Measurements from ENCODE around the gene FFAR2. TPM values are rescaled to one million over a fixed set of nuclear protein-coding genes. Genes with fewer than 3 reads are reported as not detected.
"Not testable (repeated sequence)": the region's sequence is repeated elsewhere in the genome, so short reads cannot be mapped to it uniquely, and the experiment has no call there.

The FFAR2 gene
- total RNA-seq, 2 experiments from 2014 or later, result not detected

GRCh38 chr19:35410487-35410886, 37.6 kb upstream of the FFAR2 start:
- no peaks in the 10 kb centered on the region for H3K9me3 Mint-ChIP-seq (ENCODE audit: insufficient read depth)
- peaks cover 24% of the 10 kb centered on the region for H3K27me3 Mint-ChIP-seq (ENCODE audit: low read depth)
- ATAC-seq (no peak), DNase-seq (no peak)
- H3K27ac Mint-ChIP-seq, result no peak overlapping the region
- H3K4me3 Mint-ChIP-seq, result no peak overlapping the region
- no peaks in the 10 kb centered on the region for H3K4me1 Mint-ChIP-seq (ENCODE audit: low read depth)
- ChIA-PET POLR2A (no interaction called here), CTCF (no interaction called here)
- no peaks in the 10 kb centered on the region for H3K36me3 Mint-ChIP-seq (ENCODE audit: low read depth)

DNA sequence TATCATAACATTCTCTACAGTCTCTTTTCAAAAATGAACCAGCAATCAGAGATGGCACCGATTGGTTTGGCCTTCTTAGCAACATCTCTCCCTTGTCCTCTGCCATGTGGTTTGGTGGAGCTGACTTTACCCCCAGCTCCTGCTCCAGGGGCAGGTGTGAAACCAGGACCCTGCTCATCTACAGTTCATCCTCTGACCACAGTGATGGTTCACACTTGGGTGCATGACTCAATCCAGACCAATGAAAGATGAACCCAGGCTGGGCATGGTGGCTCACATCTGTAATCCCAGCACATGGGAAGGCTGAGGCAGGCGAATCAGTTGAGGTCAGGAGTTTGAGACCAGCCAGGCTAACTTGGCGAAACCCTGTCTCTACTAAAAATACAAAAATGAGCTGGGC, 33.6 kb upstream of the FFAR2 start:
- Mint-ChIP-seq H3K4me1 (ENCODE audit: low read depth) (no peaks in the 10 kb centered on the region), H3K27me3 (ENCODE audit: low read depth) (peaks cover 40% of the 10 kb centered on the region), H3K4me3 (no peak overlapping the region), H3K9me3 (ENCODE audit: insufficient read depth) (no peaks in the 10 kb centered on the region), H3K36me3 (ENCODE audit: low read depth) (no peaks in the 10 kb centered on the region), H3K27ac (no peak overlapping the region)
- ATAC-seq (no peak), DNase-seq (no peak)
- POLR2A ChIA-PET, result no interaction called here
- CTCF ChIA-PET, result interaction anchor here (0.9 kb wide), 2 partner anchors 48 to 81 kb away, joined by 3 to 5 read pairs; no protein-coding TSS in a partner anchor

GRCh38 chr19:35416331-35416730, 31.7 kb upstream of the FFAR2 start:
- no peaks in the 10 kb centered on the region for H3K9me3 Mint-ChIP-seq (ENCODE audit: insufficient read depth)
- H3K36me3 Mint-ChIP-seq (ENCODE audit: low read depth), result no peaks in the 10 kb centered on the region
- no peak overlapping the region for H3K27ac Mint-ChIP-seq
- no peaks in the 10 kb centered on the region for H3K4me1 Mint-ChIP-seq (ENCODE audit: low read depth)
- H3K27me3 Mint-ChIP-seq (ENCODE audit: low read depth), result peaks cover 31% of the 10 kb centered on the region
- no peak for ATAC-seq
- ChIA-PET POLR2A (no interaction called here), CTCF (no interaction called here)
- DNase-seq, result no peak
- H3K4me3 Mint-ChIP-seq, result no peak overlapping the region

DNA sequence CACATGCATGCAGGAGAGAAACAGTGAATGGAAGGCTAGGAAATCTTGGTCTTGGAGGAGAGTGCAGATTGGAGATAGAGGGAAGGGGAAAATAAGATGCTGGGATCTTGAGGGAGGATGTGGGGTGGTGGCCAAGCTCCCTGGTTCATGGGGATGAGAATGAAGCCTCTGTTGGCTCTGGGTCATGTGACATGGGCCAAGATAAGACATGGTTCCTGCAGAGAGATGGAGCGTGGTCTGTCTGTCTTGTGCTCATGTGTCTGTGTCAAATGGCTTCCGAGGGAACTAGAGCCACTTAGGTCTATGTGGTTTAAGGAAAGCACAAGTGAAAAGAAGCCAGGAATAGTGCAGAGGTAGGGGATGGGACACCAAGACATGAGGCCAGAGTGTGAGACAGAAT, 30.8 kb upstream of the FFAR2 start:
- Mint-ChIP-seq H3K9me3 (ENCODE audit: insufficient read depth) (no peaks in the 10 kb centered on the region), H3K4me1 (ENCODE audit: low read depth) (no peaks in the 10 kb centered on the region), H3K36me3 (ENCODE audit: low read depth) (no peaks in the 10 kb centered on the region), H3K4me3 (no peak overlapping the region), H3K27ac (no peak overlapping the region), H3K27me3 (ENCODE audit: low read depth) (peaks cover 27% of the 10 kb centered on the region)
- no peak for DNase-seq
- POLR2A ChIA-PET, result no interaction called here
- ATAC-seq, result no peak
- CTCF ChIA-PET, result interaction anchor here (1.2 to 2.5 kb wide), 2 partner anchors 51 to 78 kb away, joined by 4 to 6 read pairs; no protein-coding TSS in a partner anchor

DNA sequence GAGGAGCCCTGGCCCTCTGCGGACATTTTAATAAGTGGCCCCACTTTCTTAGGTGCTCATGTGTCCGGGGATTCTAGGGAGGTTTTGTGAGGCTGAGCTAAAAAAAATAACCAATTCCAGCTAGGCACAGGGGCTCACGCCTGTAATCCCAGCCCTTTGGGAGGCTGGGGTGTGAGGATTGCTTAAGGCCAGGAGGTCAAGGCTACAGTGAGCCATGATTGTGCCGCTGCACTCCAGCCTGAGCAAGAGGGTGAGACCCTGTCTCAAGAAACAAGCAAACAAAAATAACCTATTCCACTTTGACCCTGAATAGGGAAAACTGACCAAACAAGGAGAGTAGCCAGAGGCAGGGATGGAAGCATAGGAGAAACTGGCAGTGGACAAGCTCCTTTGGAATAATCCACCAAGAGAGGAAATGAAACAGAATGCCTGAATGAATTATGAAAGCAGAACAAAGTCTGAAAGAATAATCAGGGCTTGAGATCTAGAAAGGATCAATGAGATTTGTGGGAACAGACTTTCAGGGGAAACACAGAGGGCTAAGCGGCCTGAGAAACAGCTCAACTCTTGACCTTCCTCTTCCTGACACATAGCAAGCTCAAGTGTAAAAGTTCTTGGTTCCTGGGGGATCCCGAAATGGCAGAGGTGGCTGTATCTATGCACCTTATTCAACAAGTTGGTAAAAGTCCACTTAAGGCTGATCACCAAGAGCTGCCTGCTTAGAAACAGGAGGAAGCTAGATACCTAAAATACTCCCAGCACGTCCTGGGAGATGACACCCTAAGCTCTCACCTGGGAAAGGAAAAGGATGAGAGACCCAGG, 30.1 kb upstream of the FFAR2 start:
- H3K27me3 Mint-ChIP-seq (ENCODE audit: low read depth), result peaks cover 27% of the 10 kb centered on the region
- ChIA-PET CTCF (interaction anchor here (1.2 to 2.5 kb wide), 2 partner anchors 50 to 77 kb away, joined by 4 to 6 read pairs; no protein-coding TSS in a partner anchor), POLR2A (no interaction called here)
- H3K27ac Mint-ChIP-seq, result no peak overlapping the region
- no peaks in the 10 kb centered on the region for H3K4me1 Mint-ChIP-seq (ENCODE audit: low read depth)
- ATAC-seq, result no peak
- H3K4me3 Mint-ChIP-seq, result no peak overlapping the region
- no peak for DNase-seq
- no peaks in the 10 kb centered on the region for H3K36me3 Mint-ChIP-seq (ENCODE audit: low read depth)
- H3K9me3 Mint-ChIP-seq (ENCODE audit: insufficient read depth), result no peaks in the 10 kb centered on the region

- H3K27me3 Mint-ChIP-seq (ENCODE audit: low read depth), result peaks cover 27% of the 10 kb centered on the region
- DNase-seq (no peak), ATAC-seq (no peak)
- no peak overlapping the region for H3K27ac Mint-ChIP-seq
- H3K4me3 Mint-ChIP-seq, result no peak overlapping the region
- POLR2A ChIA-PET, result no interaction called here
- H3K36me3 Mint-ChIP-seq (ENCODE audit: low read depth), result no peaks in the 10 kb centered on the region
- no peaks in the 10 kb centered on the region for H3K4me1 Mint-ChIP-seq (ENCODE audit: low read depth)
- no peaks in the 10 kb centered on the region for H3K9me3 Mint-ChIP-seq (ENCODE audit: insufficient read depth)
- CTCF ChIA-PET, result interaction anchor here (2.5 kb wide), 1 partner anchor 49 kb away, joined by 6 read pairs; no protein-coding TSS in a partner anchor
Measured at GRCh38 chr19:35419046-35419445, 29.0 kb upstream of the FFAR2 start.

DNA sequence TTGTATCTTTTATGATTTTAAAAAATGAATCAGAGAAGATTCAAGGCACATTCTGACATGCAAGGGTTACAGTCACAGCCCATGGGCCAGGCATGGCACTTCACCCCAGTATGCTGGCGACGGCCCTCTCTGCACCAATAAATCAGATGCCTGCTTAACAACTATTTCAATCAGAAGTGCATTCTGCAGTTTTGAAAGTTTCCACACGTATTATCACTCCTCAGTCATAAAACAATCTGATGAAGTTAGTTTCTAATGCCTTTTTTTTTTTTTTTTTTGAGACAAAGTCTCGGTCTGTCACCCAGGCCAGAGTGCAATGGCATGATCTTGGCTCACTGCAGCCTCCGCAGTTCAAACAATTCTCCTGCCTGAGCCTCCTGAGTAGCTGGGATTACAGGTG, 28.3 kb upstream of the FFAR2 start:
- no peak overlapping the region for H3K4me3 Mint-ChIP-seq
- ChIA-PET CTCF (interaction anchor here (1.1 to 2.5 kb wide), 2 partner anchors 48 to 49 kb away, joined by 3 to 6 read pairs; no protein-coding TSS in a partner anchor), POLR2A (no interaction called here)
- ATAC-seq (no peak), DNase-seq (no peak)
- H3K4me1 Mint-ChIP-seq (ENCODE audit: low read depth), result no peaks in the 10 kb centered on the region
- H3K9me3 Mint-ChIP-seq (ENCODE audit: insufficient read depth), result no peaks in the 10 kb centered on the region
- H3K27ac Mint-ChIP-seq, result no peak overlapping the region
- H3K36me3 Mint-ChIP-seq (ENCODE audit: low read depth), result no peaks in the 10 kb centered on the region
- peaks cover 25% of the 10 kb centered on the region for H3K27me3 Mint-ChIP-seq (ENCODE audit: low read depth)

- no peaks in the 10 kb centered on the region for H3K4me1 Mint-ChIP-seq (ENCODE audit: low read depth)
- no peak for ATAC-seq
- no peaks in the 10 kb centered on the region for H3K36me3 Mint-ChIP-seq (ENCODE audit: low read depth)
- ChIA-PET CTCF (interaction anchor here (0.9 kb wide), 1 partner anchor 74 kb away, joined by 3 read pairs; no protein-coding TSS in a partner anchor), POLR2A (no interaction called here)
- peaks cover 18% of the 10 kb centered on the region for H3K27me3 Mint-ChIP-seq (ENCODE audit: low read depth)
- no peaks in the 10 kb centered on the region for H3K9me3 Mint-ChIP-seq (ENCODE audit: insufficient read depth)
- no peak for DNase-seq
- no peak overlapping the region for H3K27ac Mint-ChIP-seq
- H3K4me3 Mint-ChIP-seq, result no peak overlapping the region
Measured at GRCh38 chr19:35421362-35421761, 26.7 kb upstream of the FFAR2 start.

DNA sequence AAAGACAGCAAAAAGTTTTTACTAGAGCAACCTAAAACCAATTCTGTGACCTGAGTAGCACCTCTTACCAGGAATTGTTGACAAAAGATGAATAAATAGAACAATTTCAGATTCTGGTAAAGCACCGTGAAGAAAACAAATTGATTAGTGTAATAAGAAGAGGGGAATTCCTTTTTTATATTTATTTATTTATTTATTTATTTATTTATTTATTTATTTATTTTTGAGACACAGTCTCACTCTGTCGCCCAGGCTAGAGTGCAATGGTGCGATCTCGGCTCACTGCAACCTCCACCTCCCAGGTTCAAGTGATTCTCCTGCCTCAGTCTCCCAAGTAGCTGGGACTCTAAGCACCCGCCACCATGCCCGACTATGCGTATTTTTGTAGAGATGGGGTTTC, 24.7 kb upstream of the FFAR2 start:
- DNase-seq; H3K36me3 Mint-ChIP-seq (ENCODE audit: low read depth); H3K27me3 Mint-ChIP-seq (ENCODE audit: low read depth); H3K27ac Mint-ChIP-seq; POLR2A ChIA-PET; H3K4me1 Mint-ChIP-seq (ENCODE audit: low read depth); CTCF ChIA-PET; ATAC-seq; H3K4me3 Mint-ChIP-seq; H3K9me3 Mint-ChIP-seq (ENCODE audit: insufficient read depth): not testable (repeated sequence)

DNA sequence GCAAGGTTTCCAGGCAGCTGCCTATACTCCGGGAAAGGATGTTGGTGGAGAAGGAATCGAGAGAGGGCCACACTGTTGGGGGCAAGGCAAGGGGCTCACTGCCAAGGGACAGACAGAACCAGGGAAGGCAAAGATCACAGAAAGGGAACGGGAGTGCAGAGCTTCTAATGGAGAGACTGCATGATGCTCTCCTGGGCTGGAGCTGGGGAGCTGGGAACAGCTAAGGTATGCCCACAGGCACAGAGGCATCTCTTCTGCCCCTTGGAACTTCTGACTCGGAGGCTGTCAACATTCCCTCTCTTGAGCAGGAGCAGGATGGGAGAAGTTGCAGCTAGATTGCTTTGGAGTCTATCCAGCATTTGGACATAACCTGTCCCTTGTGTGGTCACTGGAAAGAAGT, 22.4 kb upstream of the FFAR2 start:
- ATAC-seq (no peak), DNase-seq (no peak)
- H3K4me3 Mint-ChIP-seq, result no peak overlapping the region
- ChIA-PET CTCF (no interaction called here), POLR2A (no interaction called here)
- H3K27ac Mint-ChIP-seq, result no peak overlapping the region
- H3K4me1 Mint-ChIP-seq (ENCODE audit: low read depth), result peaks cover 6% of the 10 kb centered on the region
- H3K9me3 Mint-ChIP-seq (ENCODE audit: insufficient read depth), result no peaks in the 10 kb centered on the region
- H3K27me3 Mint-ChIP-seq (ENCODE audit: low read depth), result peaks cover 2% of the 10 kb centered on the region
- no peaks in the 10 kb centered on the region for H3K36me3 Mint-ChIP-seq (ENCODE audit: low read depth)

GRCh38 chr19:35427187-35427586, 20.9 kb upstream of the FFAR2 start:
- ChIA-PET CTCF (no interaction called here), POLR2A (no interaction called here)
- no peak overlapping the region for H3K27ac Mint-ChIP-seq
- H3K4me1 Mint-ChIP-seq (ENCODE audit: low read depth), result peaks cover 21% of the 10 kb centered on the region
- no peak for DNase-seq
- H3K36me3 Mint-ChIP-seq (ENCODE audit: low read depth), result peaks cover 3% of the 10 kb centered on the region
- H3K4me3 Mint-ChIP-seq, result no peak overlapping the region
- peaks cover 2% of the 10 kb centered on the region for H3K27me3 Mint-ChIP-seq (ENCODE audit: low read depth)
- no peak for ATAC-seq
- H3K9me3 Mint-ChIP-seq (ENCODE audit: insufficient read depth), result no peaks in the 10 kb centered on the region

- Mint-ChIP-seq H3K27ac (no peak overlapping the region), H3K27me3 (ENCODE audit: low read depth) (peaks cover 8% of the 10 kb centered on the region), H3K4me1 (ENCODE audit: low read depth) (peaks cover 23% of the 10 kb centered on the region), H3K36me3 (ENCODE audit: low read depth) (peaks cover 3% of the 10 kb centered on the region), H3K9me3 (ENCODE audit: insufficient read depth) (no peaks in the 10 kb centered on the region), H3K4me3 (no peak overlapping the region)
- ChIA-PET POLR2A (interaction anchor here (0.7 kb wide), 1 partner anchor 58 kb away, joined by 4 read pairs; no protein-coding TSS in a partner anchor), CTCF (no interaction called here)
- no peak for DNase-seq
- ATAC-seq, result no peak
Measured at GRCh38 chr19:35429698-35430408, 18.2 kb upstream of the FFAR2 start.

Data from activated CD8-positive, alpha-beta T cell treated with anti-CD3 and anti-CD28 coated beads, Interleukin-2, amount 10 ng/mL, durations not matched to agents 7 days and 5 days (primary cell).